ENCODE data around the gene ADAMTS9.
"Not testable (repeated sequence)": the region's sequence is repeated elsewhere in the genome, so short reads cannot be mapped to it uniquely, and the experiment has no call there.

Gene ADAMTS9

GRCh38 chr3:64546856-64547255 lies 140.9 kb downstream of the ADAMTS9 start:
- no peak for DNase-seq (ENCODE audit: low read depth in 2 of 2)

DNA sequence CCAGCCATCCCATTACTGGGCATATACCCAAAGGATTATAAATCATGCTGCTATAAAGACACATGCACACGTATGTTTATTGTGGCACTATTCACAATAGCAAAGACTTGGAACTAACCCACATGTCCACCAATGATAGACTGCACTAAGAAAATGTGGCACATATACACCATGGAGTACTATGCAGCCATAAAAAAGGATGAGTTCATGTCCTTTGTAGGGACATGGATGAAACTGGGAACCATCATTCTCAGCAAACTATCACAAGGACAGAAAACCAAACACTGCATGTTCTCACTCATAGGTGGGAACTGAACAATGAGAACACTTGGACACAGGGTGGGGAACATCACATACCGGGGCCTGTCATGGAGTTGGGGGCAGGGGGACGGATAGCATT lies 142.6 kb downstream of the ADAMTS9 start:
- not testable (repeated sequence) for DNase-seq (ENCODE audit: low read depth in 2 of 2)

DNA sequence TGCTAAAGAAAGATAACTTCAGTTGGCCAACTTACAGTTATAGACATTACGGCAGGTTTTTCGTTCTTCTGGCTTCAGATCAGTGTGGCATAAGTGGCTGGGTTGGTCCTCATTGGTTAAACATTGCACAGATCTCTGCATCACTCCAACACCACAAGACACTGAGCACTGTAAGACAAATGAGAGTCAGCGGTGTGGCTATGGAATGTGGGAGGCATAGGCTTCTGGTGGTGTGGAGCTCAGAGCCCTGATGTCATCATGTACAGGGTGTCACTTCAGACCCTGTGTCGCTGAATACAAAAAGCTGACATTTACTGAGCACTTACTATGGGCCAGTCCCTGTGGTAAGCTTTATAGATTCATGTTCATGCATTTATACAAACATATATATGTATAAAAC lies 146.0 kb downstream of the ADAMTS9 start:
- no peak for DNase-seq (ENCODE audit: low read depth in 2 of 2)

- DNase-seq (ENCODE audit: low read depth in 2 of 2): no peak
Measured at GRCh38 chr3:64539451-64540196, 148.2 kb downstream of the ADAMTS9 start.

DNA sequence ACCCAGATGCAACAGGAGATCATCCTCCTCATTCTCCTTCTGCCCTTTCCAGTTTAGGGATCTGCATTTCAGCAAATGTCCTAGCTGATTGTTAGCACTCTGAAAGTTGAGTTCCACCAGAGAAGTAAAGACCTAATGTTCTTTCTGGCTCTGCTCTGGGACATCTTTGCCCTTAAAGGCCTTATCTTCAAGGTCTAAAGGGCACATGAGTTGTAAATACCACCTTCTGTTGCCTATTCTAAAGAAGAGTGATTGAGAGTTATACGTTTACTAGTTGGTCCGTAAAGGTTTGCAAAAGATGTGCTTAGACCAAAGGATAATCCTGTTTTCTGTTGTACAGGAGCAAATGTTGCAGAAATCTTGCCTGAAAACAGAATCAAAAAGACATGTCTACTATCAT lies 151.6 kb downstream of the ADAMTS9 start:
- DNase-seq (ENCODE audit: low read depth in 2 of 2): no peak

DNA sequence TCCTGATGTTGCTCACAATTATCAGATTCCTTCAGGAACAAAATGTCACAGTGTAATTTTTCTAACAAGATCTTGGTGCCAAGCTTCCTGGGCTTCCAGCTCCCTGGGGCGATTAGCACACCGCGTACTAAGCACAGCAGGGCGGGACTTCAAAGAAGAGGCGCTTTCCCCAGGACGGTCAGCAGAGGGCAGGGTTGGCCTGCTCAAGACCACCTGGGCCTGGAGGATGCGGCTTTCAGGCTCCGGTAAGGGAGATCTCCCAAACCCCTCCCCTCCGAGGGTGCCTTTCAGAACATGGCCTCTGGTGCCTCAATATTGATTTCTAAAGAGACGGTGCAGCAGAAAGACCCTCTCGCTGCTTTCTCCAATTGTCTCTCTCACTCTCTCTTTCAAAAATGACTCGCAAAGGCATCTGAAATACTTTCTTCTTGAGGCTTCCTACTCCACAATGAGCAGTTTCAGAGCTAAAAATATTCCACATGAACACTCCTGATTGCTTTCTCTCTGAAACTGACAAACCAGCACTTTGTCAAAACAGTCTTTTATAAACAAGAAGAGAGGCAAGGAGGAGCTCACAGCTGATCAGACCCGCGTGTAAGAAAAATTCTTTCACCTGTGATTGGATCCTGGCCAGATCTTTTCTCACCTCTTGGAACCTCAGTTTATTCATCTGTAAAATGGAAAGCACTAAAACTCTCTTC lies 154.0 kb downstream of the ADAMTS9 start:
- peak; percentile 1 to 24 for DNase-seq (ENCODE audit: low read depth in 2 of 2)

DNA sequence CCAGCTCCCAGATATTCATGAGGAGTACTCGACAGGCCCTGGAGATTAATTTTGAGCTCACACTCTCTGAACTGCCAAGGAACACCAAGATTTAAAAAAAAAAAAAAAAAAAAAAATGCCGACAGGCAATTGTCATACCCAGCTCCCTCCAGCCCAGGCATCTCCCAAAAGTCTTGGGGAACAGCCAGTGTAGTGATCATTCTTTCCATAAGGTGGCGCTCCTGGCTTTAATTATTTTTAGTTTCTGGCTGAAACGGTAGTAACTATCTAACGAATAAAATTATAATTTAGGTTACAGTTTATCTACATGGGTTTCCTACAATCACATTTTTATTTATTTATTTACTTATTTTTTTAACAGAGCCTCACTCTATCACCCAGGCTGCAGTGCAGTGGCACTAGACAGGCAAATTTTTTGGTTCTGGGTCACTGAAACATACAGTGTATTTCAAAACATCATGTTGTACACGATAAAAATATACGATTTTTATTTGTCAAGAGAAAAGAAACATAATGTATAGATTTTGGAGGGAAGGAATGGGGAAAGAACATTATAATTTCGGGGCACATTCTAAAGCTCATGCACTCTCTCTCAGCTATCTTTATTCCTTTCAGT lies 157.3 kb downstream of the ADAMTS9 start:
- DNase-seq (ENCODE audit: low read depth in 2 of 2): no peak

- DNase-seq (ENCODE audit: low read depth in 2 of 2): no peak
Measured at GRCh38 chr3:64523324-64523723, 164.5 kb downstream of the ADAMTS9 start.

- DNase-seq (ENCODE audit: low read depth in 2 of 2): no peak
Measured at GRCh38 chr3:64520334-64520733, 167.5 kb downstream of the ADAMTS9 start.

- DNase-seq (ENCODE audit: low read depth in 2 of 2): no peak
Measured at GRCh38 chr3:64518950-64519349, 168.8 kb downstream of the ADAMTS9 start.

DNA sequence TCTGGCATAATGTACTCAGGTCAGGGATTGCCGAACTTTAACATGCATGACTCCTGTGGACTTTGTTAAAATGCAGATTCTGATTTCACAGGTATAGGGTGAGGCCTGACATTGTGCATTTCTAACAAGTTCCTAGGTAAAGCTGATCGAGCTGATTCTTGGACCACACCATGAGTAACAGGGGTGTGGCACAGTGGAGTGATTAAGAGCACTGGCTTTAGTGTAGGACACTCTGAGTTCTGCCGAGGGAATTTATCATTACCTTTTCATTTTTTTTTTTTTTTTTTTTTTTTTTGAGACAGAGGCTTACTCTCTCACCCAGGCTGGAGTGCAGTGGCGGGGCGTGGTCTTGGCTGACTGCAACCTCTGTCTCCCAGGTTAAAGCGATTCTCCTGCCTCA lies 169.3 kb downstream of the ADAMTS9 start:
- no peak for DNase-seq (ENCODE audit: low read depth in 2 of 2)

DNA sequence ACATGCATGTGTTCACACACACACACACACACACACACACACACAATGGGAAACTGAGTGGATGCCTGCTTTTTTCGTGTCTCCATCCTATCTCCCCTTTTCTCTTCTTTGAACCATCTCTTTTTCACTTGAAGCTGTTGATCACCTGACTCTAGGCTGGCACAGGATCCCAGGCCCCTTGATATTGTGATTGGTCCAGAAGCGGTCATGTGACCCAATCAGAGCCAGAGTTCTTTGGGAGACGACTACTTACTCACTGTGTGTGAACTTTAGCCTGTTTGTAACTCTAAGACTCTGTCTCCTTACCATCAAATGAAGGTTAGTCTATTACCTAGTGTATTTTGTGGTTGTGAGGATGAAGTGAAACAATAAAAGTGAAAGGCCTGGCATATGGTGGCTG lies 172.9 kb downstream of the ADAMTS9 start:
- DNase-seq (ENCODE audit: low read depth in 2 of 2): no peak

DNA sequence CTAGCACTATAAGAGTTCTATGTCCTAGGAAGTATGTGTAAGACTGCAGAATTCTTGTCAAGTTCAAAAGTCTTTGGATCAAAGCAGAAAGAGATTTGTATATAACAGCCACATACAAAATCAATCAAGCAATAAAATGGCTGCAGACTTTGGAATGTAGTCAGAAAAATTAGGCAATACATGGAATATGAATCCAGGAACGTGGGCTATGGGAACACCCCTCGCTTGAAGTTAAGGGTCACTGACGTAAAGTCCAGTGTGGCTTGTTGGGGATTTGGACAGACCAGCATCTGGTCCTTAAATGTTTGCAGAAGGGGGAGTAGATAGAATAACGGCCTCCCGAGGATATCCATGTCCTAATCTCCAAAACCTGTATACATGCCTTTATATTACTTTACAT lies 178.6 kb downstream of the ADAMTS9 start:
- no peak for DNase-seq (ENCODE audit: low read depth in 2 of 2)

GRCh38 chr3:64508140-64508539 lies 179.7 kb downstream of the ADAMTS9 start:
- no peak for DNase-seq (ENCODE audit: low read depth in 2 of 2)

GRCh38 chr3:64506255-64506654 lies 181.5 kb downstream of the ADAMTS9 start:
- no peak for DNase-seq (ENCODE audit: low read depth in 2 of 2)

DNA sequence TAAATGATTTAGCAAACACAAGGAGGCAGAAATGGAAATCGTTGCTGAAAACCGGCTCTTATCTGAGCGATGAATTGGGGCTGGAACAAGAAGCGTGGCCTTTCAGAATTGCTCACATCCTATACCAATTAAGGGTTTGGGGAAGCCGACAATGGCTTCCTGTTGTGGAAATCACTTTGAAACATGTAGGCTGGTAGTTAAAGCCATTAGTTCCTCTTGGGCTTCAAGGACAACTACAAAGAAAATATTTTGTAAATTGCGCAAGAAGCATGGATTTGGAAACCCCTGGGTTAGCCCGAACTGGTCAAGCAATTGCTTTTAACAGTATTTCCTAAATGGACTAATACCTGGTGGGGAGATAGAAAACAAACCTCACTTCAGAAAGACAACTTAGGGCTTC lies 182.4 kb downstream of the ADAMTS9 start:
- no peak for DNase-seq (ENCODE audit: low read depth in 2 of 2)

DNA sequence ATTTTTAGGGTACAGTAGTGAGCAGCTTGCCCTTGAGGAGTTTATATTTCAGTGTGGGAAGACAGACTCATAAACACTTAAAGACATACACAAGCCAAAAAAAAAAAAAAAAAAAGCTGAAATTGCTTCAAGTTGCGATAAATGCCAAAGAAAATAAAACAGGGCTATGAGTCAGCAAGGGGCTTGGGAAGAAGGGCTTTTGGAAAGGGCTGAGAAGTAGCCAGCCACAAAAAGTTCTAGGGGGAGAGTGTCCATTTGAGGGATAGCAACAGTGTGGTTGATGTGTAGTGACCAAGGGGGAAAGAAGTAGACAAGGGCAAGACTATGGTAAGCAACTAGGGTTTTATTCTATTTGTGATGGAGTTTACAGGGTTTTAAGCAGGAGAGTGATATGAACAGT lies 185.5 kb downstream of the ADAMTS9 start:
- no peak for DNase-seq (ENCODE audit: low read depth in 2 of 2)

DNA sequence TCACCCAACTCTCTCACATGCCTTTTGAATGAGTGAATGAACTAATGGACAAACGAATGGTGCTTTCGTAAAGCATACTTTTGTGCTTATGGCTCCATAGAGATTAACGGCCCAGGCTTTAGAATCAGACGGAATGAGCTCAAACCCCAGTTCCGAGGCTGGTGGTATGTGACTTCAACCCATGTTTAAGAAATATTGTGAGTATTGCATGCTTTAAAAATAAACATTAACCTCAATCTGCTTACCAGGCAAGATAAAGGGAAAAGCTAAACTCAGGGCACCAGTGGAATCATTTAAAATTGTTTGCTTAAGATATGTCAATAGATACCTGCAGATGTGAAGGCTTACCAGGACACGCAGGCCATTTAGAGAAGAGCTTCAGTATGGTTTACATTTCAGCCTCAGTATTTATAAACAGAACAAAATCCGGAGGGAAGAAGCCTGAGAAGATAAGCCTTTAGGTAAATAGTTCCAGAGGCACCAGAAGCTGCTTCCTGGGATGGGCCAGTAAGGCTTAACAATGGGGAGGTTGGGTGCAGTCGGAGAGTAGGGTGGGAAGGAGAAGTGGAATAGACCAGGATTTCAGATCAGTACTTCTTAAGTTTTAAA lies 186.4 kb downstream of the ADAMTS9 start:
- no peak for DNase-seq (ENCODE audit: low read depth in 2 of 2)

DNA sequence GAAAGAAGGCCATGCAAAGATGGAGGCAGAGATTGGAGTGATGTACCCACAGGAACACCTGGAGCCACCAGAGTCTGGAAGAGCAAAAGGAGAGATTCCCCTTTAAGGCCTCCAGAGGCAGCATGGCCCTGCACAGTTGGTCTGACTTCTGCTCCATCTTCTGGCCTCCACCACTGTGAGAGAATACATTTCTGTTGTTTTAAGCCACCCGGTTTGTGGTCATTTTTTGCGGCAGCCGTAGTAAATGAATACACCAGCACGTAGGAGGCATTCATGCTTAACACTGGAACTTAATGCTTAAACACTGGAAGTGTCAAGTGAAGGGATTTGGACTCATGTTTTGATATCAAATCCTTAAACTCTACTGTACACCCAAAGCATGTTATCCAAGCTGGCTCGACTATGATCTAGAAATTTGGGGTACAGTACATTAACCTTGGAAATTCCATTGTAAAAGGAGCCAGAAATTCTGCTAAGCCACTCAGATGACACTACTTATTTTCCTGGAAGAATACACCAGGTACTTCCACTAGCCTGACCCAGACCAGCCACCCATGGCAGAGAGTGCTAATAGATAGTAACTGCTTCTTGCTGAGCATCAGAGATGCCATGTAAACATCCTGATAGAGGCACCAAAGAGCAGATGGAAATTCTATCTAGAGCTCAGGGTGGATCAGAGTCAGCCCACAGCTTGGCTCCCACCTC lies 190.9 kb downstream of the ADAMTS9 start:
- no peak for DNase-seq (ENCODE audit: low read depth in 2 of 2)

- DNase-seq (ENCODE audit: low read depth in 2 of 2): no peak
Measured at GRCh38 chr3:64495781-64496334, 191.9 kb downstream of the ADAMTS9 start.

DNA sequence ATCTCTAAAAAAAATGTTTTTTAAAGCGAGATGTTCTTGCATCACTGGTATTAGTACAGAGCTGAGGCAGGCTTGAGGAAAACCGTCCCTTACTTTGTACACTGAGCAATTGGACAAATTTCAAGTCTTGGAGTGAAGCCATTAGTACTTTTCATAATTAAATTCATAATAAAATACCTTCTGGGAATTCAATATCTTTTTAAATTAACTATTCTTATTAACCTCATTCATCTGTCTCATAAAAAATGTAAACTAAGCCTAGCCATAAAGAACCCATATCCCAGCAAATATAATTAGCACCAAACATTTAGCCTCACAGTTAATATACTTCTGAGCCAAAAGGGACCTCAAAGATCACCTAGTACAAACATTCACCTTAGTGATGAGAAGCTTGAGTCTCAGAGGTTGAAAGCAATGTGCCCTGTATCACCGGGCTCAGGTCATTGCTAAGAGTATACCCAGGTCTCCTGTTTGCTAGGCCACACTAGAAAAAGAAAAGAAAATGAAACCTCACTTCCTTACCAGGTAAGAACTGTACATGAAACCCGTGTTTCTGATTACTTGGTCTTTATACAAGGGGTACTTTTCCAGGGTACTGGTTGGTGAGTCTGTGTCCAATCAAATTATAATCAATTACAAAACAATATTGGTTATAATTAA lies 192.5 kb downstream of the ADAMTS9 start:
- DNase-seq (ENCODE audit: low read depth in 2 of 2): no peak
